Erythroblast (primary cell): ENCODE measurements around the gene GJA5.

Source experiments
- GATA1 ChIP-seq: IDR thresholded peaks from 2 replicates; pipeline ENCODE4 v1.6.1; 2011; ENCODE audit warnings: low read depth, mild to moderate bottlenecking, control low read depth, low read length, moderate library complexity
- POLR2A ChIP-seq: IDR thresholded peaks from 2 replicates; pipeline ENCODE4 v1.6.1; 2011; ENCODE audit warnings: mild to moderate bottlenecking, low read length

GRCh38 chr1:147804942-147805723 lies 44.7 kb upstream of the GJA5 start:
- TF ChIP-seq POLR2A (no peak), GATA1 (no peak)
